Astrocyte (in vitro differentiated cells and primary cell): ENCODE results near the gene SPIN1. TPM values are rescaled to one million over a fixed set of nuclear protein-coding genes. Genes with fewer than 3 reads are reported as not detected.

ENCODE experiments used
- DNase-seq: peaks from one replicate; pipeline ENCODE4 v3.0.0-alpha.2; 2010; ENCODE audit warnings: low read depth
- FAIRE-seq: peaks from 2 replicates; lab custom pipeline; 2011; peaks lifted over from hg19 to GRCh38; lab: Jason Lieb, UNC
- H2AFZ ChIP-seq: 2 replicates; pipeline ENCODE4 v1.6.0; 2012; ENCODE audit warnings: low read depth, low read length, inconsistent platforms
- H3K27ac ChIP-seq: 2 replicates; pipeline ENCODE4 v1.5.1; 2011; ENCODE audit warnings: low read depth, low read length, inconsistent platforms
- H3K27me3 ChIP-seq: 2 replicates; pipeline ENCODE4 v1.6.0; 2011; ENCODE audit warnings: low read length, inconsistent platforms; ENCODE audit not compliant: insufficient read depth
- H3K36me3 ChIP-seq: 2 replicates; pipeline ENCODE4 v1.5.1; 2011; ENCODE audit warnings: low read length, inconsistent platforms; ENCODE audit not compliant: insufficient read depth
- H3K4me1 ChIP-seq: 2 replicates; pipeline ENCODE4 v1.5.1; 2011; ENCODE audit warnings: low read length, inconsistent platforms; ENCODE audit not compliant: insufficient read depth
- H3K4me2 ChIP-seq: 2 replicates; pipeline ENCODE4 v1.6.0; 2012; ENCODE audit warnings: low read length, inconsistent platforms
- H3K4me3 ChIP-seq: 2 replicates; pipeline ENCODE4 v1.5.1; 2011; ENCODE audit warnings: low read depth, mild to moderate bottlenecking, low read length, inconsistent platforms; ENCODE audit not compliant: insufficient read depth
- H3K79me2 ChIP-seq: 2 replicates; pipeline ENCODE4 v1.6.0; 2012; ENCODE audit warnings: mild to moderate bottlenecking, low read length, inconsistent platforms; ENCODE audit not compliant: insufficient read depth
- H3K9ac ChIP-seq: 2 replicates; pipeline ENCODE4 v1.6.0; 2012; ENCODE audit warnings: mild to moderate bottlenecking, low read length, inconsistent platforms
- H3K9me3 ChIP-seq: 2 replicates; pipeline ENCODE4 v1.5.1; 2012; ENCODE audit warnings: low read depth, mild to moderate bottlenecking, low read length, inconsistent platforms; ENCODE audit not compliant: insufficient read depth
- H4K20me1 ChIP-seq: 2 replicates; pipeline ENCODE4 v1.6.0; 2012; ENCODE audit warnings: low read length, inconsistent platforms; ENCODE audit not compliant: insufficient read depth
- H3K27ac Mint-ChIP-seq: one replicate; pipeline ENCODE4 v1.8.0; 2021; ENCODE audit warnings: mild to moderate bottlenecking, mixed read lengths; ENCODE audit not compliant: unreplicated experiment
- H3K27me3 Mint-ChIP-seq: one replicate; pipeline ENCODE4 v1.8.0; 2021; ENCODE audit warnings: low read depth, mixed read lengths; ENCODE audit not compliant: unreplicated experiment
- H3K36me3 Mint-ChIP-seq: one replicate; pipeline ENCODE4 v1.8.0; 2021; ENCODE audit warnings: low read depth, mixed read lengths; ENCODE audit not compliant: unreplicated experiment
- H3K4me1 Mint-ChIP-seq: one replicate; pipeline ENCODE4 v1.8.0; 2021; ENCODE audit warnings: low read depth, mixed read lengths; ENCODE audit not compliant: unreplicated experiment
- H3K4me3 Mint-ChIP-seq: one replicate; pipeline ENCODE4 v1.8.0; 2021; ENCODE audit warnings: mild to moderate bottlenecking, moderate library complexity, mixed read lengths; ENCODE audit not compliant: unreplicated experiment
- H3K9me3 Mint-ChIP-seq: one replicate; pipeline ENCODE4 v1.8.0; 2021; ENCODE audit warnings: mild to moderate bottlenecking, mixed read lengths; ENCODE audit not compliant: unreplicated experiment
- CTCF ChIP-seq: IDR thresholded peaks from 2 replicates; pipeline ENCODE4 v1.5.1; 2011; ENCODE audit warnings: low read depth, mild to moderate bottlenecking, inconsistent platforms, low read length, moderate library complexity; ENCODE audit not compliant: insufficient read depth
- EZH2 ChIP-seq: IDR thresholded peaks from 2 replicates; pipeline ENCODE4 v1.6.1; 2012; ENCODE audit warnings: mild to moderate bottlenecking, low read length, inconsistent platforms; ENCODE audit not compliant: insufficient read depth
- total RNA-seq: library from RNA; stranded (reverse); gene quantifications from 2 replicates; pipeline ENCODE4 v1.2.1, GENCODE V29; 2021

SPIN1 gene
- total RNA-seq, 1 donor from 2014 or later, result 74.1 TPM

- H3K4me3 Mint-ChIP-seq, result peak overlapping the region; percentile 92
- TF ChIP-seq CTCF (no peak), EZH2 (no peak)
Observed at GRCh38 chr9:88390371-88390990, 2.2 kb downstream of the SPIN1 start.

GRCh38 chr9:88391236-88391635, 3.0 kb downstream of the SPIN1 start:
- peaks cover 13% of the 10 kb centered on the region for H3K4me1 ChIP-seq
- H3K9me3 Mint-ChIP-seq, result peaks cover 1% of the 10 kb centered on the region
- peaks cover 12% of the 10 kb centered on the region for H3K4me1 Mint-ChIP-seq
- H3K9ac ChIP-seq, result no peak overlapping the region
- H3K36me3 Mint-ChIP-seq, result no peaks in the 10 kb centered on the region
- H3K4me3 Mint-ChIP-seq, result peak overlapping the region; percentile 63
- H3K36me3 ChIP-seq, result no peaks in the 10 kb centered on the region
- no peak overlapping the region for H3K4me3 ChIP-seq
- no peak overlapping the region for H2AFZ ChIP-seq
- no peaks in the 10 kb centered on the region for H3K9me3 ChIP-seq
- FAIRE-seq (no peak), DNase-seq (no peak)
- peak overlapping the region; percentile 84 for H3K4me2 ChIP-seq
- H3K27me3 Mint-ChIP-seq, result no peaks in the 10 kb centered on the region
- H3K79me2 ChIP-seq, result peaks cover 75% of the 10 kb centered on the region
- no peaks in the 10 kb centered on the region for H3K27me3 ChIP-seq
- TF ChIP-seq EZH2 (no peak), CTCF (no peak)
- no peak overlapping the region for H3K27ac ChIP-seq
- H3K27ac Mint-ChIP-seq, result no peak overlapping the region
- peaks cover 47% of the 10 kb centered on the region for H4K20me1 ChIP-seq

More at GRCh38 chr9:88390371-88390990, 2.2 kb downstream of the SPIN1 start:
- H3K4me2 ChIP-seq, result peak overlapping the region; percentile 84
- peaks cover 13% of the 10 kb centered on the region for H3K4me1 ChIP-seq
- Mint-ChIP-seq H3K27ac (no peak overlapping the region), H3K4me1 (peaks cover 12% of the 10 kb centered on the region), H3K27me3 (no peaks in the 10 kb centered on the region), H3K9me3 (peaks cover 1% of the 10 kb centered on the region), H3K36me3 (no peaks in the 10 kb centered on the region)
- H3K79me2 ChIP-seq, result peaks cover 67% of the 10 kb centered on the region
- H3K27me3 ChIP-seq, result no peaks in the 10 kb centered on the region
- H3K9ac ChIP-seq, result no peak overlapping the region
- no peak overlapping the region for H2AFZ ChIP-seq
- no peak for FAIRE-seq
- H4K20me1 ChIP-seq, result peaks cover 44% of the 10 kb centered on the region
- no peaks in the 10 kb centered on the region for H3K9me3 ChIP-seq
- no peaks in the 10 kb centered on the region for H3K36me3 ChIP-seq
- DNase-seq, result peak; percentile 44
- H3K4me3 ChIP-seq, result peak overlapping the region; percentile 84
- no peak overlapping the region for H3K27ac ChIP-seq

GRCh38 chr9:88391921-88392320, 3.7 kb downstream of the SPIN1 start:
- Histone ChIP-seq H3K36me3 (no peaks in the 10 kb centered on the region), H3K4me3 (no peak overlapping the region), H3K4me1 (peaks cover 18% of the 10 kb centered on the region), H3K79me2 (peaks cover 82% of the 10 kb centered on the region), H3K27me3 (no peaks in the 10 kb centered on the region), H3K9me3 (no peaks in the 10 kb centered on the region), H4K20me1 (peaks cover 54% of the 10 kb centered on the region), H3K27ac (no peak overlapping the region), H2AFZ (no peak overlapping the region), H3K9ac (no peak overlapping the region), H3K4me2 (no peak overlapping the region)
- no peaks in the 10 kb centered on the region for H3K27me3 Mint-ChIP-seq
- peaks cover 12% of the 10 kb centered on the region for H3K4me1 Mint-ChIP-seq
- no peaks in the 10 kb centered on the region for H3K36me3 Mint-ChIP-seq
- TF ChIP-seq EZH2 (no peak), CTCF (no peak)
- H3K4me3 Mint-ChIP-seq, result no peak overlapping the region
- FAIRE-seq (no peak), DNase-seq (no peak)
- no peak overlapping the region for H3K27ac Mint-ChIP-seq
- peaks cover 1% of the 10 kb centered on the region for H3K9me3 Mint-ChIP-seq
